ENCODE results near the gene ZNF12.

The ZNF12 gene

DNA sequence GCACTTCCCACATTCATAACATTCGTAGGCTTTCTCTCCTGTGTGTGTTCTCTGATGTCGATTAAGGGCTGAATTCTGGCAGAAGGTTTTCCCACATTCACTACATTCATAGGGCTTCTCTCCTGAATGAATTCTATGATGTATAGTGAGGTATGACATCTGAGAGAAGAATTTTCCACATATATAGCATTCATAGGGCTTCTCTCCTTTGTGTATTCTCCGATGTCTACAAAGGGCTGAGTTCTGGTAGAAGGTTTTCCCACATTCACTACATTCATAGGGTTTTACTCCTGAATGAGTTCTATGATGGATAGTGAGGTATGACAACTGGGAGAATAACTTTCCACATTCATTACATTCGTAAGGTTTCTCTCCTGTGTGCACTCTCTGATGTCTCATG, 15.6 kb downstream of the ZNF12 start:
- TF ChIP-seq GATA2 (IDR thresholded peaks at IDR 0.05; ENCODE audit: low read depth, low read length) (no peak), GATA3 (IDR thresholded peaks at IDR 0.05; ENCODE audit: low read depth, low read length) (no peak)

DNA sequence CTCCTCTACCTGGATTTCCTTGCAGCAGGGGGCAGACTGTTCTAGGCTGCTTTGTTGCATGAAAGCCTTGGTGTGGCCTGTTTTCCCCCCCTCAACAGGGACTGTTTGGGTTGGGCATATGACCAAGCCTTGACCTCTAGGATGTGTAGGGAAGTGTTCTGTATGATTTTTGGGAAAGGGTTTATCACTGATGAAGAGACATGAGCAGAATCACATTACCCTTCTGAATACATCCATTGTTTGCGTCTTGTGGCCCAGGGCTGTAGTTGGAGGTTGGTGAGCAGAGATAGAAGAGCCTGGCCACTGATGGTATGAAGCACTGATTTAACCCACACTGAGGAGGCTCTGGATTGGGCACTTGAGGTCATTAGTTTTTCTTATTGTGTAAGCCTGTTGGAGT, 26.6 kb downstream of the ZNF12 start:
- TF ChIP-seq GATA2 (IDR thresholded peaks at IDR 0.05; ENCODE audit: low read depth, low read length) (no peak), GATA3 (IDR thresholded peaks at IDR 0.05; ENCODE audit: low read depth, low read length) (no peak)

DNA sequence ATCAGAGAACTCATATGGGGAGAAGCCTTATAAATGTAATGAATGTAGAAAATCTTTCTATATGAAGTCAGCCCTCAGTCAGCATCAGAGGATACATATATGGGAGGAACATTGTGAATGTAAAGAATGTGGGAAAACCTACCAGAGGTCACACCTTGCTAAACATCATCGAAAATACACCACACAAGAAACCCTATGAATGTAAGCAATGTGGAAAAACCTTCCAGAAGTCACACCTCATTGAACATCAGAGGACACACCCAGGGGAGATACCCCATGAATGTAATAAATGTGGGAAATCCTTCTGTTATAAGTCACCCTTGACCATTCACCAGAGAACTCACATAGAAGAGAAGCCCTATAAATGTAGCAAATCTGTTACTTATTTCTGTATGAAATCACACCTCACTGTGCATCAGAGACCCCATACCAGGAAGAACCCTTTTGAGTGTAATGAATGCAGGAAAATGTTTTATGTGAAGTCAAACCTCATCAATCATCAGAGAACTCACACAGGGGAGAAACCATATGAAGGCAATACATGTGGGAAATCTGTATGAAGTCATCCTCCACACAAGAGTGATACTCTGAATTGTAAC, 30.8 kb downstream of the ZNF12 start:
- no peak for TF ChIP-seq GATA3 (IDR thresholded peaks at IDR 0.05; ENCODE audit: low read depth, low read length)
- TF ChIP-seq GATA2 (IDR thresholded peaks at IDR 0.05; ENCODE audit: low read depth, low read length), result no peak

DNA sequence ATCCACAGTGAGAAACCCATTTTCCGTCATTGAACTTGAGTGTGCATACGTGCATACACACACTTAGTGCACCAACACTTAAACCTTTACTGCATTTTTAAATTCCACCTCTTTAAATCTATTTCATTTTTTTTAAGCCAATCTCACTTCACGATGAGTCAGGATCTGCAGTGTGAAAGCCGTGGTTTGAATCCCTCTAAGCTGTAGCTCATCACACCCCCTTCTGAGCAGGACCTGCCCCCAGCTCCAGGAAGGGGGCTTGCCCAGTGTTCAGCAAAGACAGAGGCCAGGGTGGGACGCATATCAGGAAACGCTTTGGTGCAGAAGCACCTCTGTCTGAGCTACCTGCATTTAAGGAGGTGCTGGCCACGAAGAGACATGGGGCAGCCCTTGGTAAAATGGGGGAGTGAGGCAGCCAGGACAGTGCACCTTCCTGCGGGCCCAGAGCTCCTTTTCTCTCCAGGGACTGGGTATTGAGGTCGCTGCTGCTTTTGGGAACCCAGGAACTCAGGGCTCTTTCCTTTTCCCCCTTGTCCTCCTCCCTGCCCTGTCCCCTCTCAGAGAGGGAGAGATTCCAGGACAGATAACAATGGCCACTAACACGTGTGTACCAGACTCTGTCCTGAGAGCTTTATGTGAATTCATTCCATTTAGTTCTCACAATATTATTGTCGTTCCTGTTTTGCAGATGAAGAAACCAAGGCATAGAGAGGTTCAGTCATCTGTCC, 48.0 kb downstream of the ZNF12 start:
- TF ChIP-seq GATA3 (IDR thresholded peaks at IDR 0.05; ENCODE audit: low read depth, low read length) (no peak; the same call in 1 of the 2 replicates), GATA2 (IDR thresholded peaks at IDR 0.05; ENCODE audit: low read depth, low read length) (peak; percentile 98)

DNA sequence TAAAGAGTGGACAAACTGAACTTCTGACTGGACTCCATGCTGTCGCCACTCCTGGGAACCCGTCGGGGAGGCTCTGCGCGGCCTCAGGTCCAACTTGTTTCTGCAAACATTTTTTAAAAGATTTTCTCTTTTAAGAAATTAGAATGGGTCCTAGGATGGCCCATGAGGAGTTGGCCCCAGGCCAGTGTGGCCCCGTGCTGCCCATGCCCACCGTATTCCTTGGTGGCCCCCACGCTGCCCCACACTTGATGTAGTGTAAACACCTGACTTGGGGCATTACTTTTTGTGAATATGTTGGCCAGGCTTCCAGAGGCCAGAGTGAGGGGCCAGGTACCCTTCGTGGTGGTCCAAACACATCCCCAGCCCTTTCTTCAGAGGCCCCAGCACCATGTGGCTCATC, 50.3 kb downstream of the ZNF12 start:
- TF ChIP-seq GATA3 (IDR thresholded peaks at IDR 0.05; ENCODE audit: low read depth, low read length) (no peak), GATA2 (IDR thresholded peaks at IDR 0.05; ENCODE audit: low read depth, low read length) (no peak)

DNA sequence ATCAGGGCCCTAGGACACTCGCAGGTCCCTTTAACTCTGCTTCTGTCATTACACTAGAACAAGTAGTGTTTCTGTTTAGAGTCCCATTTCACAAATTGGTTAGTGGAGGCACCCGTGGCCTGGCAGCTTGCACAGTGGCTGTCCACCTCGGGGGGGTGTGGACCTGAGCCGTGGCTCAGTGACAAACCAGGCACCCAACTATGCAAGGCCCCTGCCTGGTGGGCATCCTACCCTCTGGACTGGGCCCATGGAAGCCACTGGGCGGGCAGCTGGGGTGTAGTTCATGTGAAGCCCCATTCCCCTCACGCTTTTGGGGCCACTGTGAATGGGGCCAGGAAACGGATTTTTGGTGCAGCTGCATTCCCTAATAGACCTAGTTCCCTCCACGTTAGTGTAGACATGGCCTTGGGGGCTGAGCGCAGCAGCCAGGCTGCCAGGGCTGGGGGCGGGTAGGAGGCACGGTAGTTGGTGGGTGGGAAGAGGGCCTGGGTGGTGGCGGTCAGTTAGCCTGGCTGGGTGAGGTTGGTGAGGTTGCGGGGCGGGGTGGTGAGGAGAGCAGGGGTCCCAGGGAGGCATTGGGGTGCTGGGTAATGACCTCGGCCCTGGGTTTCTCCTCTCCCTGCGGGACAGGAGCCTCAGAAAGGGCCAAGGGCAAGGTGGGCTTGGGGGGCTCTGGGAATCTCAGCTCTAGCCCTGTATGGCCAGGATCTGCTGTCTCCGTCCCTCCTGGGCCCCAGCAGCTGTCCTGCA, 50.9 kb downstream of the ZNF12 start:
- TF ChIP-seq GATA3 (IDR thresholded peaks at IDR 0.05; ENCODE audit: low read depth, low read length), result no peak
- TF ChIP-seq GATA2 (IDR thresholded peaks at IDR 0.05; ENCODE audit: low read depth, low read length), result no peak

DNA sequence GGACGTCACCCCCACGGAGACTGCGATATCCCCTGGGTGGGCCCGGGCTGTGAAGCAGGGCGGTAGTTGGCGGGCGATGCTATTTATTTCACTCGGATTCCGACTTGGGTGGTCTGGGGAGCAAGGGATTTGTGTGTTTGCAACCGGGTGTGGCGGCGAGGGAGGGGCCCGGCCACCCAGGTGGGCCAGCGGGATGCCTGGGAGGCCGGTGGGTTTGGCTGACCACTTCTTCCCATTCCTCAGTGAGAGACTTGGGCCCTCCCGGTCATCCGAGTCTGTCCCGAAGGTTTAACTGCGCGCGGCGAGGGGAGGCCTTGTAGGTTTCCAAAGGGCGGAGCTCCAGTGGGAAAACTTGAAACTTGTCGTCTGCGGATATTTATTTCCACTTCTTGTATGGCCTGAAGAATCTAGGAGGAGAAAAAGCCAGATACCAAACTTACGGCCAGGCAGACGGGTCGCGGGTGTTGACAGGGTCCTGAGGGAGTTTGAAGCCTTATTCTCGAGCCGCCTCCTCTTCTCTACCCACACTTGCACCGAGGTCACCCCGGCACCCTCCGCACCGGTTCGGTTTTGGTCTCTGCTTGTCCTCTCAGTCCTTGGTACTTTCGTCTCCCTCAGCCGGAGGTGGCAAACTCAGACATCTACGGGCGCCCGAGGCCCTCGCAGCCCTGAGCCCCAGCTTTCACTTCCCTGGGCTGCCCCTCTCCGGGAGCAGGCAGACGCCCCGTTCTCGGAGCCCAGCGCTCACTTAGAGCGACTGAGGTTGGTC, 51.7 kb downstream of the ZNF12 start:
- TF ChIP-seq GATA2 (IDR thresholded peaks at IDR 0.05; ENCODE audit: low read depth, low read length), result no peak
- no peak for TF ChIP-seq GATA3 (IDR thresholded peaks at IDR 0.05; ENCODE audit: low read depth, low read length)

DNA sequence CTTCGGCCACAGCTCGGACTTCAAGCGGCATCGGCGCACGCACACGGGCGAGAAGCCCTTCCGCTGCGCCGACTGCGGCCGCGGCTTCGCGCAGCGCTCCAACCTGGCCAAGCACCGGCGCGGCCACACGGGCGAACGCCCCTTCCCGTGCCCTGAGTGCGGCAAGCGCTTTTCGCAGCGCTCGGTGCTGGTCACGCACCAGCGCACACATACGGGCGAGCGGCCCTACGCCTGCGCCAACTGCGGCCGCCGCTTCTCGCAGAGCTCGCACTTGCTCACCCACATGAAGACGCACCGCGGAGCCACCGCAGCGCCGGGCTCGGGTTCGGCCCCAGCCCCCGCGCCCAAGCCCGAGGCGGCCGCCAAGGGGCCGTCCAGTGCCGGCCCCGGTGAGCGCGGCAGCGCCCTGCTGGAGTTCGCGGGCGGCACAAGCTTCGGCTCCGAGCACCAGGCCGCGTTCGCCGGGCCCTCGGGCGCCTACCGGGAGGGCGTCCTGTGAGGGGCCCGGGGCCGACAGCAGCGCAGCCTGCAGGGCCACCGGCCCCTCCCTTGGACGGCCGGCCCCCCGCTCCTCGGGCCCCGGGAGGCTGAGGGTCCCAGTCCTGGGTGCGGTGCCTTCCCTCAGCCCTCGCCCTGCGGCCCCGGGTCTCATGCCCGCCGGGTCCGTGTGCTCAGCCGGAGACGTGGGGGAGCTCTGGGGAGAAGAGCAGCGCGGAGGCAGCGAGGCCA, 52.5 kb downstream of the ZNF12 start:
- no peak for TF ChIP-seq GATA3 (IDR thresholded peaks at IDR 0.05; ENCODE audit: low read depth, low read length)
- TF ChIP-seq GATA2 (IDR thresholded peaks at IDR 0.05; ENCODE audit: low read depth, low read length), result no peak

DNA sequence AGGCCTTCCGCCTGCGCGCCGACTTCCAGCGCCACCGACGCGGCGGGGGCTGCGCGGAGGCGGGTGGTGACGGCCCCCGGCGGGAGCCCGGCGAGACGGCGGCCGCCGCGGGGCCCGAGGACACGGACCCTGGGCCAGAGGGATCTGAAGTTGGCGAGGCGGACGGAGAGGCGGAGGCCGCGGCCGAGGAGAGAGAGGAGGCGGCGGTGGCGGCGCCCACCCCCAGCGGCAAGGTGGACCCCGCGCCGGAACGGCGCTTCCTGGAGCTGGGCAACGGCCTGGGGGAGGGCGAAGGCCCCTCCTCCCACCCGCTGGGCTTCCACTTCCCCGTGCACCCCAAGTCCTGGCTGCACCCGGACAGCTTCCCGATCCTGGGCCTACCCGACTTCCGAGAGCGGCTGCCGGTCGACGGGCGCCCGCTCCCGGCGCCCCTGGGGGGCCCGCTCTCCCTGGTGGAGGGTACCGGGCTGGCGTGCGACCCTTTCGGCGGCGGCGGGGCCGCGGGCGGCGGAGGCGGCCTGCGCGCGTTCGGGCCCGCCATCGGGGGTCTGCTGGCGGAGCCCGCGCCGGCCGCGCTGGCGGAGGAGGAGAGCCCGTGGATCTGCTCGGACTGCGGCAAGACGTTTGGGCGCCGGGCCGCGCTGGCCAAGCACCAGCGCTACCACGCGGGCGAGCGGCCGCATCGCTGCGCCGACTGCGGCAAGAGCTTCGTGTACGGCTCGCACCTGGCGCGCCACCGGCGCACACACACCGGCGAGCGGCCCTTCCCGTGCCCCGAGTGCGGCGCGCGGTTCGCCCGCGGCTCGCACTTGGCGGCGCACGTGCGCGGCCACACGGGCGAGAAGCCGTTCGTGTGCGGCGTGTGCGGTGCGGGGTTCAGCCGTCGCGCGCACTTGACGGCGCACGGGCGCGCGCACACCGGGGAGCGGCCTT, 53.4 kb downstream of the ZNF12 start:
- TF ChIP-seq GATA3 (IDR thresholded peaks at IDR 0.05; ENCODE audit: low read depth, low read length) (no peak), GATA2 (IDR thresholded peaks at IDR 0.05; ENCODE audit: low read depth, low read length) (no peak)

DNA sequence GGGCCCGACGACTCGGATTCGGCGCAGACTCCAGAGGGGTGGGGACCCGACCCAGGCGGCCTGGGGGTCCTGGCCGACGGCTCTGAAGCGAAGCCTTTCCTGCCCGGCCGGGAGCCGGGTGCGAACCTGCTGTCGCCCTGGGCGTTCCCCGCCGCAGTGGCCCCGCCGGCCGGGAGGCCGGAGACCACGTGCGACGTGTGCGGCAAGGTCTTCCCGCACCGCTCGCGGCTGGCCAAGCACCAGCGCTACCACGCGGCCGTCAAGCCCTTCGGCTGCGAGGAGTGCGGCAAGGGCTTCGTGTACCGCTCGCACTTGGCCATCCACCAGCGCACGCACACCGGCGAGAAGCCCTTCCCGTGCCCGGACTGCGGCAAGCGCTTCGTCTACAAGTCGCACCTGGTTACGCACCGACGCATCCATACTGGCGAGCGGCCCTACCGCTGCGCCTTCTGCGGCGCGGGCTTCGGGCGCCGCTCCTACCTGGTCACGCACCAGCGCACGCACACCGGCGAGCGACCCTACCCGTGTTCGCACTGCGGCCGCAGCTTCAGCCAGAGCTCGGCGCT, 54.2 kb downstream of the ZNF12 start:
- TF ChIP-seq GATA3 (IDR thresholded peaks at IDR 0.05; ENCODE audit: low read depth, low read length), result no peak

DNA sequence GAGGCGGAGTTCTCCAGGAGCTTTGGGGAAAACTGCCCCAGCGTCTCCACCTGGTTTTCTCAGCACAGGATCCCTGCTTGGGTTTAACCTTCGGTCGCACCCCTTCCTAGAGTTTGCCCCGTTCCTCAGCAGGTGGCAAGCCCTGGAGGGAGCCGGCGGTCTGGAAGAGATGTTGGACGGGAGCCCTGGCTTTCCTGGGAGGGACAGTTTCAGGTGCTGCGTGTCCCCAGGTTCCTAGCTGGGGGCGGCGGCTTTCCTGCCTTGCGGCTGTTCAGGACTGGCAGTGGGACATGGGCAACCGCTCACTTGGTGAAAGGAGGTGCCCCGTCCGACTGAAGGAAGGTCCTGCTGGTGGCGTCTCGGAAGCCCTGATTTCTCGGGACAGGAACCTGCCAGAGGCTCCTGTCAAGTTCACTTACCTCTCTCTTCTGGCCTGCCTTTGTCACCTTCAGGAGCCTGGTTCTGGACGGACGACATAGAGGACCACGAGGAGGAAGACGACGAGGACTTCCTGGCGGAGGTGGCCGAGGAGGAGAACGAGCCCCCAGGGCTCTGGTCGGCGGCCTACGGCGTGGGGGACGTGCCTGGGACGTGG, 54.8 kb downstream of the ZNF12 start:
- TF ChIP-seq GATA3 (IDR thresholded peaks at IDR 0.05; ENCODE audit: low read depth, low read length) (no peak), GATA2 (IDR thresholded peaks at IDR 0.05; ENCODE audit: low read depth, low read length) (no peak)

DNA sequence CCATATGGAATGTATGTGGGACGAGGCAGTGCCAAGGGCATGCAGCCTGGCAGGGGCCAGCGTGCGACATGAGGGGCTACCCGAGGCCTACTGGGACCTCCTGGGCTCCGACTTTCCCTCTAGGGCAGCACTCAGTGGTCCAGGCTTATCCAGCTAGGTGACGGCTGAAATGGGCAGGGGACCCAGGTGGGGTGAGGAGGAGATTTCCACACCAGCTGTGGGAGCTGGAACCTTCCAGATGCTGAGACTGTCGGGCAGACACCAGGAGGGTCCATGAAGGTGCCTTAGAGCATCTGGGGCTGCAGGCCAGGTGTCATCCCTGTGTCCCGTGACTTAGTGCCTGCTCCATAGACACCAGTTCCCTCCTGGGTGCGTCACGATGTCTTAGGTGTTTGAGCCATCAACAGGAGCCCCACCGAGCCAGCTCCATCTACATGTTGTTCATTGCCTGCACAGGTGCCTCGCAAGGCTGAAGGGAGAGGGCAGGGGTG, 56.2 kb downstream of the ZNF12 start:
- TF ChIP-seq GATA2 (IDR thresholded peaks at IDR 0.05; ENCODE audit: low read depth, low read length) (no peak), GATA3 (IDR thresholded peaks at IDR 0.05; ENCODE audit: low read depth, low read length) (no peak)

All from SH-SY5Y (cell line).